HG03066 (cell line): ENCODE results near the gene ZDHHC14.
A peak's percentile ranks its signal among the peaks of the same experiment; 100 is the strongest.
"Not testable (repeated sequence)": the region's sequence is repeated elsewhere in the genome, so short reads cannot be mapped to it uniquely, and the experiment has no call there.

Source experiments
- ATAC-seq: cut with Tn5 transposase; IDR thresholded peaks from one replicate; pipeline ENCODE4 v1.9.1; 2021; ENCODE audit warnings: low read depth; ENCODE audit not compliant: unreplicated experiment

The ZDHHC14 gene

DNA sequence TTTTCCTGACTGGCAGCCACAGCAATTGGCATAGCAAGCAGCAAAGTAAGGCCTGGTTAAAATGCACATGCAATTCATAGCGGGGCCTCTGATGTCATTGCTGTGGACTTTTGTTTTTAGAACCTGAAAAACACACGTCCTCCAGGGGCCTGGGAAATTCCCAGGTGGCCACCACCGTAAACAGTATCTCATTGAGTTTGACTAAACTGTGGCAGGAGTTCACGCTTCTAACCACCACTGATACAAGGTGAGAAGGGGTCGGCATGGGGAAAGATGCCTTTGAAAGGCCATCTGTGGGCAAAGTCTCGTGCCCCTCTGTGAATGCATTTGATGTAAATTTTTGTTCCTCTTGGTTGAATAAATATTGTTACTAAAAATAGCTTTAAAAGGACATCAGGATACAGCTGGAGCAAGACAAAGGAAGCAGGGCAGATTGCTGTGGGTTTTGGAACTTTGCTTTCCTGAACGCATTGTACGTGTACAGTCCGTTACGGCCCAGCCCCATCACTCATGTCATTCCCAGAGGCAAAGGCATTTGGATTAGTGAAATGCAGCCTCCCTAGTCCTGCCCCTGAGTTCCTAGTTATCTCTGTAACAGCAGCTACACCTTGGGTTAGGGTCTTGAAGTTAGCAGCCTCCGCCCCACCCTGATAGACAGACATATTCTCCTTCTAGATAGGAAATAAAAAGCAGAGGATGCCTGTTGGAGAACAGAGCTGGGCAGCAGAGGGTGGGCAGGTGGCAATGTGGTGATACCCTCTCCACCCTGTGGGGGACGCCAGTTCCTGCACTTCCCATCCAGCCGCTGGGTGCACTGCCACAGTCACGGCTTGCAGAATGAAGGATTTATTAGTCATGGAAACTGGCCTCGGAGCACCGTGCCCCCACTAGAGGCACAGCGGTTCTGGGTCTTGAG lies 80.3 kb downstream of the ZDHHC14 start:
- ATAC-seq: peak; percentile 45

DNA sequence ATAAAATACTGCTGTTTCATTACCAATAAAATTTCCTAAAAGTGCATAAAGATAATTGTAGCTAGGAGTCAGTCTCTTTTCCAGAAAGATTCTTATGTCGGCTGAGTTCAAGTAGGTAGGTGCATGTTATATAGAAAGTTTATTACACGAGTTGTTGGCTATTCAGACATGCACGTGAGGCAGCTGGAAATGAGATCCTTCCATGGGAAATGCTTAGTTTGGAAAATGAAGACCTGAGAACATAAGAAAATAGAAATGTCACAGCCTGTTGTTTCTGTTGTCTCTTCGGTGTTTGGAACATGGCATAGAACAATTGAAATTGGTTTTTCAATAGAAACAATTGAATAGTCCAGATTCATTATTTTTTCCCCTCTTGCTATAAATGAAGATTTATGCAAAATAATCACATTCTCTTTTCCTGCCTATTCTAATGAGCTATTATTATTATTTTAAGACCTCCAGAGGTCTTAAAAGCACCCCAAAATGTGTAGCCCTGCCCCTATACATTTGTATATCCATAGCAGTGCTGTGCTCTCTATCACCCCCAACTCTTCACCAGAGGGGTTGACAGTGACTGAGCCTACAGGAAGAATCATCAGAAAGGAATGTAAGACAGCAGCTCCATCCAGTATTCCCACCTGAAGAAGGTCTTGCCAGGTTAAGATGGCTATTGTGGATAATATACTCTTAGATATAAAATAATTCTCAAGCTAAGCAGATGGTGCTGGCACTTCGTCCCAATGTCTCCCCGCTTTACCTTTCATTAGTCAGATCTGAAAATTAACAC lies 82.2 kb downstream of the ZDHHC14 start:
- no peak for ATAC-seq

DNA sequence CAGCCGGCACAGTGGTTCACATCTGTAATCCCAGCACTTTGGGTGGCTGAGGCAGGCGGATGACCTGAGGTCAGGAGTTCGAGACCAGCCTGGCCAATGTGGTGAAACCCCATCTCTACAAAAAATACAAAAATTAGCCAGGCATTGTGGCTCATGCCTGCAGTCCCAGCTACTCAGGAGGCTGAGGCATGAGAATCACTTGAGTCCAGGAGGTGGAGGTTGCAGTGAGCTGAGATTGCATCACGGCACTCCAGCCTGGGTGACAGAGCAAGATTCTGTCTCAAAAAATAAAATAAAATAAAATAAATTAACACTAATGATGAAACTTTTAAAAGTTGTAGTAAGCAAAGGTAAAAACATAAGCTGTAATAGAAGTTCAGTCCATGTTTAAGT lies 82.7 kb downstream of the ZDHHC14 start:
- not testable (repeated sequence) for ATAC-seq

DNA sequence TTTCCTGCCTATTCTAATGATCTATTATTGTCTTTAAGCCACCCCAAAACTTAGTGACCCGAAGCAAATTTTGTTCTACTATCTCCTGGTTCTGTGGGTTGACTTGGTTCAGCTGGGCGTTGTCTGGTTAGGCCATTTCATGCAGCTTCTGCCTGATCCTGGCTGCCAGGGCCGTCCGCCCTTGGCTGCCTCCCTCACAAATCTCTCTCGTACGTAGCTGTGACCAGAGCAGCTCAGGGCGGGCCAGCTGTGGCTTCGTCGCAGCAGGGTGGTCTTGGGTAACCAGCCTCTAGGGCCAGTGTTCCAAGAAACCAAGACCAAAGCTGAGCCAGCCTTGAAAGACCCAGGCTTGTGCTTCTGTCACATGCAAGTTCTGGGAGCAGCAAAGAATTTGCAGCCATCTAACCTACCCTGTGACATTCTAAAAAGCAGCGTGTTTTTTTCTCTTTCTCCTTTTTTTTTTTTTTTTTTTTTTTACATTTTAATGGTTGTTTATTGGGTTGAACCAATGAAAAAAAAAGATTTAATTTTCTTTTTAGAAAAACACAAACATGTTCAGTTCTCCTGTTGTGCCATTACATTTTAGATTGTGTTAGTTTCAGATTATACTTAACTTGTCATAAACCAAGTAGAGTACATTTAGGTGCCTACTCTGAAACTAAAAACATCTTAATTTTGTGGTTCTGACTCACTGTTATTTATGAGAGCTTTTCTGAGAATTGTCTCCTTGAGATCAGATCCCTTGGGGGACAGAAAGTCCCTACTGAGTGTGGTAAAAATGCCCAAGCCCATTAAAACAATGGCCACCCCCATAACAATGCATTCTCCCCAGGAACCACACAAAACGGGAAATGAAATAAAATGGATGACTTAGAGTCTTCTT lies 83.9 kb downstream of the ZDHHC14 start:
- no peak for ATAC-seq

DNA sequence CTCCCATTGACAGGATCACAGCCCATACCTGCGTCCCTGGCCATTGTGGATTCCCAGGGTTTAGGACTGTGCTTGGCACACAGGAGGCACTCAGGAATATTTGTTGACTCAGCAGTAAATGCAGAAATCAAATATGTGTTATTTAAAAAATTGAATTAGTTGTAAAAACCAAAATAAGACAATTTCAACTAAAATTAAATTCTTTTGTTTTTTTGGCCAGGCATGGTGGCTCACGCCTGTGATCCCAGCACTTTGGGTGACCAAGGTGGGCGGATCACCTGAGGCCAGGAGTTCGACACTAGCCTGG lies 85.3 kb downstream of the ZDHHC14 start:
- ATAC-seq: no peak

DNA sequence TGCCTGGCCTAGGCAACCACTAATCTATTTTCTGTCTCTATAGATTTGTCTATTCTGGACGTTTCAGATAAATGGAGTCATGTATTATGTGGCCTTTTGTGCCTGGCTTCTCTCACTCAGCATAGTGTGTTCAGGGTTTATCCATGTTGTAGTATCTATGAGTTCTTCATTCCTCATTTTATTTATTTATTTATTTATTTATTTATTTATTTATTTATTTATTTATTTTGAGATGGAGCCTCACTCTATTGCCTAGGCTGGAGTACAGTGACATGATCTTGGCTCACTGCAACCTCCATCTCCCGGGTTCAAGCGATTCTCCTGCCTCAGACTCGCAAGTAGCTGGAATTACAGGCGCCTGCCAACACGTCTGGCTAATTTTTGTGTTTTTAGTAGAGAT lies 86.3 kb downstream of the ZDHHC14 start:
- ATAC-seq: not testable (repeated sequence)

DNA sequence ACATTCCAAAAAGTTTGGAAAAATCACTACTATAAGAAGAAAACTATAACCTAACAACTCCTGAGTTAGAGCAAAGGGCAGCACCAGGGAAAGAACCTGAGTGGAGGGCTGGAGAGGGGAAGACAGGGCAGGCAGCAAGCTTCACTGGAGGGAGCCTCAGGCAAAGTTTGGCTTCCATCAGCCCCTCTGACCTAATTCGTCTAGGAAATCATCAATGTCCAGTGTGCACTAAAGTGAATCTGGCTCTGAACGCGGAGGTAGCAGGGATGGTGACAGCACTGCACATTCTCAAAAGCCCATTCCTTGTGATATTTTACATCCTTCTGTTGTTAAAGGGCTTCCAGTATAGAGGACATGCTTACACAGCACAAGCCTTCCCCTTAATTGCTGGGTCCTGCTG lies 87.1 kb downstream of the ZDHHC14 start:
- no peak for ATAC-seq

DNA sequence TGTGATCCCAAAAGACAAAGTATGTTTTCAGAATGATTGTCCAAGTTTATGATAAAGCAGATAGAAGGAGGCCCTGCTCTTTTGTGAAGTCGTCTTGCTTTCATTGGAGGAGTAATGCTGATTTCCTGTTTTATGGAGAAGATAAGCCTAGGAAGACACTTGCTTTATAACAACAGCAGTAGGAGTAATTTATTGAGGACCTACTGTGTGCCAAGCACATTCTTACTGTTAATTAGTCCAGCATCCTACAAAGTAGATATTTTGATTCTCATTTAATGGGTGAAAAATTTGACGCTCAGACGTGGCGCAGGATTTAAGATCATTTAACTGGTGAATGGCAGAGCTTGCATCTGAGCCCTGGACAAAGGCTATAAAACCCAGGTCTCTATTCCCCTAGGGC lies 87.6 kb downstream of the ZDHHC14 start:
- no peak for ATAC-seq

DNA sequence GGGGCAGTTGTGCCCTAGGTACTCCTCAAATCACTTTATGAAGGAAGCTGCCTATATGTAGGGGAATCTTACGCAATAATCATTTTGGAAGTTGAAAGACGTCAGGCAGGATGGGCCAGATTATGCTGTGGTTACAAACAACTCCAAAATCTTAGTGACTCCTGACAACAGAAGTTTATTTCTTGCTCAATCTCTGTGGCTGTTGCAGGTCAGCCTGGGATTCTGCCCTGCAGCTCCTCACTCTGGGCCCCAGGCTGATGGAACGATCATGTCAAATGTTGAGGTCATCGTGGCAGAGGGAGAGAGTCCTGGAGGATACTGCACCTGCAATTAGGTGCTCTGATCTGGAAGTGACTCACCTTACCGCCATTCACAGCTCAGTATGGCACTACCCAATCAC lies 88.4 kb downstream of the ZDHHC14 start:
- ATAC-seq: no peak

DNA sequence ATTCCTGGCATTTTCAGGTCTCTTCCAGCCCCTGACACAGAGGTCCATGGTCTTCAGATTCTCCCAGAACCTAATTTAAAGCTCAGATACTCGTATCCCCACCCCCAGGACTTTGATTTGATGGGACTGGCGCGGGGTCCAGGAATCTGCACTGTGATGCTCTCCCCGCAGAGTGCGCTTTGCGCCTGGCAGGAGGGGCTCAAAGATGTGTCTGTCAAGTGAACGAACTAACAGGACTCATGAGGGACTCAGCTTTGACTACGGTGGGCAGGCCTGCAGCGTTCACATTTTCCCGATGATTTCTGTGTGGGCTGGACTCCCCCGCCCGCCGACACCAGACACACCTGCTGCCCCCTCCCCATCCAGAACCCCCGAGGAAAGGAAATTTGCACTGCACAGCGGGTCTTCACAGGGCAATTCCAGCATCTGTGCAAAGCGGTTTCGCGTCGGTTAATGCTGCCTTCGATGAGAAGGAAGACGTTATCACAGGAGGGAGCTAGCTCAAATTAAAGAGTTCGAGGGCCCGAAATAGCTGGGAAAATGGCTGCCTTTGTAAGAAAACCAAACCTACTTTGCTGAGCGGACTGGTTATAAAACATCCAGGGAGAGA lies 90.2 kb downstream of the ZDHHC14 start:
- no peak for ATAC-seq

DNA sequence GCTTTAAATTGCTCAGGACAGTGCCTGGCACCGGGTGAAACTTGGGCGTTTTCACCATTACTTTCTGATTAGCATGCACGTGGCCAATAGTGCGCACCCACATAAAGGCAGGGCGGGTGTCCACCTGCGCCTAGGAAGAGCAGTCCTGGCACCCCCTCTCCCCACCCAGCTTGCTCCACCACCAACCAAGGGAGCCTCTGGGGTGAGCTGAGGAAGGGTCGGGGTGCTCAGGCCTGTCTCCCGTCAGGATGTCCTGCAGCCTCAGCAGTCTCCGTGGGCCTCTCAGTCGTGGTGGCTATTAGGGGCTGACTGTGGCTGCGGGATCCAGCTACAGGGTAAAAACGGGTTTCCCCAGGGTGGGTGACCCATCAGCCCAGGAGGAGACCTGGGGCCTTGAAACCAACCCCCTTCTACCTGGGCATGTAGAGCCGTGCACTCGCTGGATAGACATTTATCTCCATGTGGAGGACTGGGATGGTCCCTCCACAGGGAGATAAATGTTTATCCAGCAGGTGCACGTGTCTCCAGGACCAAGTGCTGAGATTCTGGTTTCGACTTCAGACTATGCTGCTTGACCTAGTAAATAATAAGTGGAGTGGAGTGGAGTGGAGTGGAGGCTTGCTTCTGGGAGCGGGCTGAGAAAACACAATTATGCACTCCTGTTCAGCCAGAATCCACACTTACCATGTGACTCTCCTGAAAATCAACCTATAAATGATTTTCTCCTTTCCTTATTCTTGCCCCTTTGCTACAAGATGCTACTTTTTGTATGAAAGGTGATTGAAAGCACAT lies 91.1 kb downstream of the ZDHHC14 start:
- no peak for ATAC-seq

DNA sequence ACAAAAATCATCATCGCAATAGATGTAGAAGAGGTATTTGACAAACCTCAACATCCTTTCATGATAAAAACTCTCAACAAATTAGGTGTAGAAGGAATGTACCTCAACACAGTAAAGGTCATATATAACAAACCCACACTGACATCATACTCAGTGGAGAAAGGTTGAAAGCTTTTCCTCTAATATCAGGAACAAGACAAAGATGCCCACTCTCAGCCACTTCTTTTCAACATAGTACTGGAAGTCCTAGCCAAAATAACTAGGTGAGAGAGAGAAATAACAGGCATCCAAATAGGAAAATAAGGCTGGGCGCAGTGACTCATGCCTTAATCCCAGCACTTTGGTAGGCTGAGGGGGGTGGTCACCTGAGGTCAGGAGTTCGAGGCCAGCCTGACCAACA lies 95.8 kb downstream of the ZDHHC14 start:
- ATAC-seq: no peak

DNA sequence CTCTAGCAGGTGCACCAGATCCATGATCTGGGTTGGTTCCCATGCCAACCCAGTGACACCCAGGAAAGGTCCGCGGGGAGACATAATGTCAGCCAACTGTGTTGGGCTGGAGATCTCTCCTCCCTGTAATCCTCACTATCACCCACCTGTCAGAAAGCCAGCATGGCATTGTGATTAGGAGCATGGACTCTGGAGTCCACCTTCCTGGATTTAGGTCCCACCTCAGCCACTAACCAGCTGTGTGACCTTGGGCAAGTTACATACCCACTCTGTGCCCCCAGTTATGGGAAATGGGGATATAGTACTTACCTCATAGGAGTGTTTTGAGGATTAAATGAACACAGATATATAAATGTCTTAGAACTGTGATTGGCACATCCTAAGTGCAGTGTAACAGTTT lies 97.9 kb downstream of the ZDHHC14 start:
- no peak for ATAC-seq

DNA sequence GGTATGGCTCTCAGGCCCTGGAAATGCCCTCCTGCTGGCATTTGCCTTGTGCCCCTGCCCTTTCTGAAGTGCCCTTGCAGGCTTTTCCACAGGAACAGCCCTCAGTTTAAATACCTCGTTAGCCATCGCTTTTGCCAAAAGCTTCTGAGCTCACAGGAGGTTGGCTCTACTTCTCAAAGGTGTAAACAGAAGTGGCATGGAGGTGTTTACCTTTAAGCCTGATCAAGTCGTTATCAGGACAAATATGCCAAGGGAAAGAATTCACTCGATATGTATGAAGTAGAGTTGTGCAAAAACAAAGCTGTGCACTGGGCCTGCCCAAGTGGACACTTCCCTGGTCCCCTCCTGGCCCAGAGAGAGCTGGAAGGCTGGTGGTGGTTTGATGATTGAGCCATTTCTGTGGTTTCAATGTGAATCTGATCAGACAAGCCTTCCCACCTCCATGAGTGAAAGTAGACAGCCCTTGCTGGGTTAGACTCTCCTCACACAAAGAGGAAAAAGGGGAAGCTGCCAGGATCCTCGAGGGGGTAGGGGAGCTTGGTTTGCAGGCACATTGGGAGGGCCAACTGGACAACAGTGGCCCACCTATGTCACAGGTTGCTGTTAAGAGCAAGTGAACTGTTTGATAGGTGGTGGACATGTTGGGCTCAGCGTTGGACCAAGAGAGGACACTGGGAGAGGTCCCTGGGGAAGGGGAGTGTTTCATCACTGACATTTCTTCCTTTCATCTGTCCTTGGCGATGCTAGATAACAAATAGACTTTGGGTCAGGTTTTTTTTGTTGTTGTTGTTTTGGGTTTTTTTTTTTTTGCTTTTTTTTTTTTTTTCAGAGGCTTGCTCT lies 98.7 kb downstream of the ZDHHC14 start:
- ATAC-seq: no peak

DNA sequence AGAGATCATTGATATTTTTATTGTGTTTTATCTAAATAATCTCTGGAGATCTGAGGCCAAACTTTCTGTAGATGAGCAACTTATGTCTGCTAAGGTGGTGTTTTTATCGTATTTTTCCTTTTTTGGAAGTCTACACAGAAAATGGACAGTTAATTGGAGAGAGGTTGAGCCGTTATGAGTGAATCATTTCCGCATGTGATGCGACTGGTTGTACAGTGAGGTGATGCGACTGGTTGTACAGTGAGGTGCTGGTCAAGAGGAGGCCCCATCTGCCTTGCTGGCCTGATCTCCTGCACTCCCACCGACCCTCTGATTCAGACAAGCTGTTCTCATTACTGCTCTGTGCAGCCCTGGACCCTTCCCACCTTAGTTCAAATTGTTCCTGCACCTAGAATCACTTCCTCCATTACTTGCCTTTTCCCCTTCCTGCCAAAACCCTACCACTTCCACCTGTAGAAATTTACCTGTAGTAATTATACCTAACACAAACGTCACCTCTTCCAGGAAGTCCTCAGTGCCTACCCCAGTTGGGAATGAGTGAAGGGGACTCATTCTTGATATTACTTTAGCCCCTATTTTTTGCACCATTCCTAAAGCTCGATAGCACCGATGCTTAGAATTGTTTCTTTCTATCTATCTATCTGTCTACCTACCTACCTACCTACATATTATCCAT lies 100.3 kb downstream of the ZDHHC14 start:
- ATAC-seq: no peak

DNA sequence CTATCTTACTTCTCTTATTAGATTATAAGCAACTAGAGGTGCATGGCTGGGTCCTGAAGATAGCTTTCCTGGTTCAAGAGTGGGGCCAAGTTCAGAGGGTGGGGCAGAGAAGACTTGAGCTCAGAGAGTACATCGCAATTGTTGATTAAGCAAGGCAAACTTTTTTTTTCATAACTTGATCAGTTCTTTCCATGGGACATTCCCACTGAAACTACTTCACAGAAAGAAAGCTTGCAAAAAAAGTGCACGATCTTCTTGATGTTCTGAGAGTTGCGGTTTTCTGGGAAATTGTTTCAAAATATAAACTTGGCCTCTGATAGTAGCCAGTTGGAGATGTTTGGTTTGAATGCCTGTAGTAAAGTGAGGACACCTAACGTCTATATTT lies 100.9 kb downstream of the ZDHHC14 start:
- no peak for ATAC-seq

DNA sequence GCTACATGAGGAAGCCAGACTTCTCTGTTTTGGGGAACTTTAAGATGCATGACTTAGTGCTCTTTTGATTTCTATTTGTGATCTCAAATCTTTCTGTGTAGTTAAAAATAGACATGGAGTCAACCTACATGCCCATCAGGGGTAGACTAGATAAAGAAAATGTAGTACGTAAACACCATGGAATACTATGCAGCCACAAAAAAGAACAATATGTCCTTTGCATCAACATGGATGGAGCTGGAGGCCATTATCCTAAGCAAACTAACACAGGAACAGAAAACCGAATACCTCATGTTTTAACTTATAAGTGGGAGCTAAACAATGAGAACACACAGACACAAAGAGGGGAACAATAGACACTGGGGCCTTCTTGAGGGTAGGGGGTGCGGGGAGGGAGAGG lies 102.8 kb downstream of the ZDHHC14 start:
- no peak for ATAC-seq

DNA sequence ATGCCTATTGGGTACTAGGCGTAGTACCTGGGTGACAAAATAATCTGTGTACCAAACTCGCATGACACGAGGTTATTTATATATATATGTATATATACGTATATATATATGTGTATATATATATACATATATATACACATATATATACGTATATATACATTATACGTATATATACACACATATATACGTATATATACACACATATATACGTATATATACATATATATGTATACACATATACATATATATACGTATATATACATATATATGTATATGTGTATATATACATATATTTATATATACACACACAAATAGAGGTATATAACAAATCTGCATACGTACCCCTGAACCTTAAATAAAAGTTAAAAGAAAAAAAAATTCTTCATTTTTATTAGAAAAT lies 103.2 kb downstream of the ZDHHC14 start:
- ATAC-seq: no peak
